ENCODE data around the gene DAP3. TPM values are rescaled to one million over a fixed set of nuclear protein-coding genes. Genes with fewer than 3 reads are reported as not detected.
"Not testable (repeated sequence)": the region's sequence is repeated elsewhere in the genome, so short reads cannot be mapped to it uniquely, and the experiment has no call there.

DAP3 gene
- 498 and 523 TPM in 2 replicates for total RNA-seq (2011; cell fraction: chromatin; rRNA removed; ENCODE audit: low replicate concordance)
- total RNA-seq (2011; cell fraction: nucleolus; rRNA removed): 338 and 343 TPM in 2 replicates
- total RNA-seq (2011; cell fraction: nucleoplasm; rRNA removed): 327 and 351 TPM in 2 replicates
- total RNA-seq (2014; rRNA removed) (129 and 155 TPM in 2 replicates), total RNA-seq (2014; rRNA removed; fragmentation: Illumina TruSeq; extraction: Trizol) (250 and 288 TPM in 2 replicates), total RNA-seq (2015; rRNA removed; fragmentation: Illumina TruSeq; extraction: Trizol) (202 and 215 TPM in 2 replicates), total RNA-seq (2021) (242 and 246 TPM in 2 replicates), polyA plus RNA-seq (2011; rRNA removed) (431 and 484 TPM in 2 replicates), polyA plus RNA-seq (2014; fragmentation: Illumina TruSeq; extraction: Trizol) (402 and 404 TPM in 2 replicates), polyA plus RNA-seq (2014; fragmentation: Nextera tagmentation; extraction: Ambion mirVana) (100 to 1,000 TPM; 298 to 468 TPM), polyA plus RNA-seq (2014; rRNA removed) (344 and 358 TPM in 2 replicates), polyA minus RNA-seq (2011; rRNA and poly(A)+ RNA removed) (340 and 359 TPM in 2 replicates), Bru-seq, nascent RNA (percentile 94 among the genes with signal in this experiment), BruChase-seq, experiment 1, labeled RNA remaining after a 2-hour chase (percentile 94 among the genes with signal in this experiment), BruChase-seq, experiment 2, labeled RNA remaining after a 6-hour chase (percentile 90 among the genes with signal in this experiment)
- polyA plus RNA-seq (2011; cell fraction: cytosol; rRNA removed): 317 and 359 TPM in 2 replicates
- polyA plus RNA-seq (2011; cell fraction: nucleus; rRNA removed): 376 and 394 TPM in 2 replicates
- polyA plus RNA-seq (2012): 209 and 223 TPM in 2 replicates
- polyA minus RNA-seq (2011; cell fraction: cytosol; rRNA and poly(A)+ RNA removed): 135 and 169 TPM in 2 replicates
- polyA minus RNA-seq (2011; cell fraction: nucleus; rRNA and poly(A)+ RNA removed): 193 and 313 TPM in 2 replicates
- long read RNA-seq, experiment 1, transcript DAP3-202 (13 exons, 2,089 nt): major isoform, 143 of 408 reads
- long read RNA-seq, experiment 1, transcript DAP3-225 (12 exons, 1,894 nt): minor isoform, 13 of 408 reads
- long read RNA-seq, experiment 1, transcript DAP3-201 (13 exons, 1,649 nt): minor isoform, 43 of 408 reads
- long read RNA-seq, experiment 1, transcript DAP3-203 (12 exons, 1,470 nt): minor isoform, 8 of 408 reads
- long read RNA-seq, experiment 1, partial matches to known transcripts: 132 of 408 reads
- long read RNA-seq, experiment 1, other reads (novel, unspliced or antisense): 66 of 408 reads
- long read RNA-seq, experiment 2, transcript DAP3-225 (12 exons, 1,894 nt): minor isoform, 10 of 237 reads
- long read RNA-seq, experiment 2, transcript DAP3-201 (13 exons, 1,649 nt): minor isoform, 19 of 237 reads
- long read RNA-seq, experiment 2, transcript DAP3-216 (2 exons, 679 nt): minor isoform, 5 of 237 reads
- long read RNA-seq, experiment 2, transcript DAP3-202 (13 exons, 2,089 nt): major isoform, 86 of 237 reads
- long read RNA-seq, experiment 2, partial matches to known transcripts: 39 of 237 reads
- long read RNA-seq, experiment 2, other reads (novel, unspliced or antisense): 75 of 237 reads
- long read RNA-seq, experiment 3, transcript DAP3-202 (13 exons, 2,089 nt): major isoform, 134 of 228 reads
- long read RNA-seq, experiment 3, transcript DAP3-203 (12 exons, 1,470 nt): minor isoform, 5 of 228 reads
- long read RNA-seq, experiment 3, transcript DAP3-201 (13 exons, 1,649 nt): minor isoform, 21 of 228 reads
- long read RNA-seq, experiment 3, transcript DAP3-225 (12 exons, 1,894 nt): minor isoform, 7 of 228 reads
- long read RNA-seq, experiment 3, partial matches to known transcripts: 17 of 228 reads
- long read RNA-seq, experiment 3, other reads (novel, unspliced or antisense): 44 of 228 reads

DNA sequence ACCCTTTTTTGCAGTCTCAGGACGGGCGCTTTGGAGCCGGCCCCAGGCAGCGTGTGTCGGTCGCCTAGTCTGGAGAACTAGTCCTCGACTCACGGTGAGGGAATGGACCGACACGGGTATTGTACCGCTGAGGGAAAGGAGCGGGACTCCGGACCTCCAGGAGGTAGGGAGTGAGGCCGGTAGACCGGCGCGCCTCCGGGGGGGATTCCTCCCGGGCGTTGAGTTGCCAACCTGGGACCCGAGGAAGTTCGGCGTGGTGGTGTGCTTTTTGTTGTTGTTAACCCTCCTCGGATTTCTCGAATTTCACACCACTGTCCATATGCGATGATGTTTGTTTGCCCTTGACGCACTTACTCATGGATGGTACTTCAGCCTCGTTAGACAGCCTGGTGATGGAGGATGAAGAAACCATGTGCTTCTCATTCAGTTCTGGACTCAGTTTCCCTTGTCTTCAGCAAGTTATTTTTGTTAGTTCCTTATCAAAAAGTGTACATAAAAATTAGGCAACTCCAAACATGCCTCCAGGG lies at the start of gene DAP3:
DAP3 (plus strand) TSS at position 11 of the 527 bp plus-strand sequence. CDS start 20,689 bp downstream, outside the sequence.
- WGBS (ENCODE audit: insufficient coverage, low coverage, missing lambda C conversion rate): 0% methylated on average over 20 of the region's 28 CpGs
- H3K4me2 ChIP-seq (ENCODE audit: insufficient read depth, low read length): peak within 1 kb of the TSS; percentile 96
- H3K9me1 ChIP-seq (ENCODE audit: control insufficient read depth, insufficient read depth, low read length); H4K20me1 ChIP-seq (replicated peaks; ENCODE audit: control insufficient read depth, insufficient read depth, low read length); H3K27me3 ChIP-seq (ENCODE audit: control insufficient read depth in 2 of 2, insufficient read depth in 2 of 2, low read length in 2 of 2); in situ Hi-C loops (cut with MboI); ATAC-seq; FAIRE-seq; intact Hi-C loops (cut with micrococcal nuclease): not testable (repeated sequence)
- TSS peak; percentile 53 for BruUV-seq (replicated peaks)
- CTCF ChIA-PET (ENCODE audit: low intra/inter-chr PET ratio): interaction anchor here (0.6 kb wide), 1 partner anchor 15 kb away, joined by 5 read pairs; no protein-coding TSS in a partner anchor
- peak within 1 kb of the TSS; percentile 100 for H2AFZ ChIP-seq (ENCODE audit: low read depth, low read length)
- peaks cover 47% of the 10 kb centered on the region for H3K36me3 ChIP-seq (ENCODE audit: control insufficient read depth, insufficient read depth, low read length)
- H3K27ac ChIP-seq (ENCODE audit: extremely low read depth, low read depth, low read length): peak within 1 kb of the TSS; percentile 100
- H3K4me3 ChIP-seq: peak within 1 kb of the TSS; percentile 94
- H3K79me2 ChIP-seq (ENCODE audit: control insufficient read depth, insufficient read depth, low read length): peaks cover 96% of the 10 kb centered on the region
- peak within 1 kb of the TSS; percentile 98 to 100 for H3K9ac ChIP-seq (ENCODE audit: insufficient read depth in 1 of 2, low read depth in 2 of 2, low read length in 2 of 2)
- peaks cover 21% of the 10 kb centered on the region for H3K9me3 ChIP-seq (replicated peaks; ENCODE audit: control insufficient read depth, insufficient read depth, low read depth, low read length)
- DNase-seq (ENCODE audit: extremely low read depth in 1 of 4, low spot score in 3 of 4): peak in 2 of 4 experiments; percentile 23 to 86
- peaks cover 16 to 19% of the 10 kb centered on the region in 2 experiments; a peak in 4 of 5 replicates for H3K4me1 ChIP-seq (replicated peaks in 1 of 2; ENCODE audit: control insufficient read depth in 2 of 2, insufficient read depth in 2 of 2, low read length in 2 of 2)
- POLR2A ChIA-PET: interaction anchor here (0.7 kb wide), 1 partner anchor 11 kb away, joined by 4 read pairs; no protein-coding TSS in a partner anchor
- 0 out of 2 replicates have a peak, but pooled peaks have one; percentile 31 for TF ChIP-seq ZNF282 (CRISPR knock-in tag; IDR thresholded peaks at IDR 0.05)
- peak in 1 of 2 experiments; percentile 68; a peak in 1 of 4 replicates for TF ChIP-seq HDAC1 (IDR thresholded peaks at IDR 0.05)
